NCI-H187 treated with DMSO at 0.1 percent for 48 hours (cell line): Measurements from ENCODE around the gene LRRC71.
A peak's percentile ranks its signal among the peaks of the same experiment; 100 is the strongest.

Experiments
- DNase-seq: peaks from one replicate; lab custom pipeline; 2025; lab: John Stamatoyannopoulos, UW

Gene LRRC71

DNA sequence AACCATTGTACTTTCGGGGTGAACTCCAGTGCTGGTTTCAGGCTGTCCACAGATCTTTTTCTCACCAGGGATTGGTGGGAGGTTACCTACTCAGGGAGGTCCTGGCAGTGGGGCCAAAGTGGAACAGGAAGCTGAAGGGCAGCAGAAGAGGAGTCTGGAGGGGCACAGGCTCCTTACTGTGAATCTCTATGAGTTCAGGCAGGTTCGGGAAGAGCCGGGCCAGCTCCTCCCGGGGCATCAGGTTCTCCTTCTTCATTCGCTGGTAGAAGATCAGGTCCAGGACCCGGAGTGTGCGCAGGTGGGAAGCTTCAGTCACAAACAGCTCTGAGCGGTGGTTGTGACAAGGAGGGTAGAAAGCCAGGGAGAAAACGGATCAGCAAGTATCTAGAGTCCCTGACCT, 26.7 kb downstream of the LRRC71 start:
- no peak for DNase-seq

DNA sequence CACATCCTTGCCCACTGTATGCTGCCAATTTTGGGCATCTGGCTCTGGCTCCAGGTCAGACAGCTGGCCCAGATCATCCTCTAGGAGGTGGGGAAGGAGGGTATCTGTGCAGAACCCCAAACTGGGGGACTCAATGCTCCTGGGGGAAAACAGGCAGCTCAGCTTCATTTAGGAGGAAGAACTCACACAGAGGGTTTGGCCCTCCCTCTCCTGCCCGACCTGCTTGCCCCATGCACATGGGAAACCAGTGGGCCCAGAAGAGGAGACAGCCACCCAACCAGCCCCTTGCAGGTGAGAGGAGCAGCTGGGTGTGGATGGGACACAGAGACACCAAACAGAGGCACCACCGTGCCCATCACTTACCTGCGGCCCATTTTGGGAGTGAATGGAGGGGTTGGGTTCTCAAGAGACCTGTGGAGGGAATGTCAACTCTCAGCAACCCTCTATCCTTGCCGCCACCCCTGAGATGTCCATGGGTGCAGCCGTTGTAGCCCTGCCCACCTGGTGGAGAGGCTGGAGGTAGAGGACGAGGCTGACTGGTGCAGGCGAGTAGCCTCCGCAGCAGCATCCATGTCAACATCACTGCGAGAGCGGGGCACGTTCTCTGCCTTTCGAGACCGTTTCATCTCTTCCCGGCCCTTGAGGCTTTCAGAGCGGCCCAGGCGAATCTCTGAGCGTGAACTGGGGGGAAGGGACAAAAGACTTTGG, 27.5 kb downstream of the LRRC71 start:
- no peak for DNase-seq

GRCh38 chr1:156948708-156949107, 28.3 kb downstream of the LRRC71 start:
- DNase-seq = no peak

- no peak for DNase-seq
Observed at GRCh38 chr1:156949127-156949526, 28.7 kb downstream of the LRRC71 start.

DNA sequence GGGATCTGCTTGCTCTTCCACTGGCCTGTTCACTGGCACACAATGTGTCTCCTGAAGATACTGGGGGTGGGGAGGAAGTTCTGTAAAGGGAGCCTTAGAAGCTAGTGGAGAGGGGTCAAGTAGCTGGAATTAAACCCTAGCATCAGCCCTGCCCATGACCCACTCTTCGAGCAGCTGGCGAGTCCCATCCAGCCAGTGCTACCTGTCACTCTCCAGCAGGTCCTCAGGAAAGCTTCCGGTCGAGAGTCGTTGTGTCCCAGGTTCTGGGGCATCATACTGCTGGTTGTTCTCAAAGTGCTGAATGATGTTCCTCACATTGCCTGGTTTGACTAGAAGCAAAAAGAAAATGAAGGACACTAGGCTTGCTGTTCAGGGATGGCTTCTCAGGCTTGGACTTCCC, 30.9 kb downstream of the LRRC71 start:
- DNase-seq = no peak

GRCh38 chr1:156953571-156953970, 33.1 kb downstream of the LRRC71 start:
- DNase-seq = no peak

GRCh38 chr1:156956333-156956732, 35.9 kb downstream of the LRRC71 start:
- DNase-seq = no peak

- DNase-seq = no peak
Observed at GRCh38 chr1:156957634-156958033, 37.2 kb downstream of the LRRC71 start.

GRCh38 chr1:156958247-156958714, 37.8 kb downstream of the LRRC71 start:
- DNase-seq = no peak

DNA sequence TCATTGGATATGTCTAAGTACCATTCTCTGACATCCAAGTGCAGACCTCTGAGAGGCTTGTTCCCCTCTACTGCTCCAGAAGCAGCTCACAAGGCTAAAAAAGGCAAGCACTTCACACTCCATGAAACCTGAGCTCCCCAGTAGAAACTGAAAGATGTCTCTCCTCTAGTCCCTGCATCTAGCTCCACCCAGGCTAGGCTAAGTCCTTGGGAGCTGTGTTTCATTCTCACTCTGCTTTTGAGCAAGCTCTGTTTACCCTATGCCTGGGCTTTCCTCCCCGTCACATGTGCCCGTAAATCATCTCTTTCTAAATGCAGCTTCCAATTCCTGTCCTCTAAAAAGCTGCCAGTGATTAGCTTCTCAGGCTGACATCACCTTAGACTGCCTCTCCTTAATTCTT, 39.0 kb downstream of the LRRC71 start:
- DNase-seq = peak; percentile 100

- DNase-seq = no peak
Observed at GRCh38 chr1:156959925-156960324, 39.5 kb downstream of the LRRC71 start.

- DNase-seq = no peak
Observed at GRCh38 chr1:156961709-156962108, 41.3 kb downstream of the LRRC71 start.

DNA sequence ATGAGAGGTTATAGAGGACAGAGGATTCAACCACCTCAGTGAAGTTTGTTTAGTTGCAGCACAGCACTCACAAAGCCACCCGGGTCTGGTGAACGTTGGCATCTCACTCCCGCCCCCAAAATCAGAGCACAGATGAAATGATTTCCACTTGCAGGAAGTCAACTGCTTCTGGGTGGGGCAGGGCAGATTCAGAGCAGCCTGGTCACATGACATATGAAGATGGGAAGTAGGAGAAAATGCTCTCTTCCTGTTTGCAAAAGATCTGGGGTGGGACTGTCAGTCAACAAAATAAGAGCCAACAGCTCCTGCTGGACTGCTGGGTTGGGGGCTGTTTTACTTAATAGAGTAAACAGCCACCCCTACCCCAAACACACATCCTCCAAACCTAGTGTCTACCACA, 43.2 kb downstream of the LRRC71 start:
- DNase-seq = no peak

GRCh38 chr1:156964441-156964840, 44.0 kb downstream of the LRRC71 start:
- DNase-seq = no peak

- DNase-seq = no peak
Observed at GRCh38 chr1:156969496-156969895, 49.1 kb downstream of the LRRC71 start.

DNA sequence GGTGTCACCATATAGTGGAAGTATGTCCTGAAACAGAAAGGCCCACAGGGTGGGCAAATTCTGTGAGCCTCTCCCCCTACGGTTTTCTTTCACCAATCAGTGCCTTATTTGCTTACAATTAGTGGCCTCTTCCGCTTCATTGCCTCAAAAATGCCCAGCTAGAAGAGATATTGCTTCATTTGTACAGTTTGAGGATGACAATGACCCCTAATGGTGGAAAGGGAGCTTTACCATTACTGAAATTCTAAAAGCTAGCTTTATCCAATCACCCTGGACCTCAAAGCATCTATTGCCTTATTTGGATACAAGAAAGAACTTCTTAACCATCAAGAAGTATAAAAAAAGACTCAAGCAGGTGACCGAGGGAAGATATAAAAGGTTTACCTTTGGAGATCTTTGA, 49.6 kb downstream of the LRRC71 start:
- DNase-seq = no peak

DNA sequence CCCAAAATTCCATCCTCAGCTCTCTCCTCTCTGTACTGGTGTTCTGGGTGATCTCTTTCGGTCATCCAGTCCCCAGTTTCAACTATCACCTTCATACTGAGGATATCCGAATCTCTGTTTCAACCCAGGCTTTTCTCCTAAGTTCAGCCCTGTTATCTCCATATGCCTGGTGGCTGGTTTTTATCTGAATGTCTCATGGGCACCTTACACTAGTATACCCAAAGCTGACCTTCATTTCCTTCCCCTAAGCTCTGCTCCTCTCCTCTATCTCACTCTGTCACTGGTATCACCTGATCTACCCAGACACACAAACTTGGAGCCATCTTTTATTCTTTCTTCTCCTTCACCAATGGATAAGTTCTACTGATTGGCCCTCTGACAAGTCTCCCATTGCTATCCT, 53.0 kb downstream of the LRRC71 start:
- DNase-seq = no peak

DNA sequence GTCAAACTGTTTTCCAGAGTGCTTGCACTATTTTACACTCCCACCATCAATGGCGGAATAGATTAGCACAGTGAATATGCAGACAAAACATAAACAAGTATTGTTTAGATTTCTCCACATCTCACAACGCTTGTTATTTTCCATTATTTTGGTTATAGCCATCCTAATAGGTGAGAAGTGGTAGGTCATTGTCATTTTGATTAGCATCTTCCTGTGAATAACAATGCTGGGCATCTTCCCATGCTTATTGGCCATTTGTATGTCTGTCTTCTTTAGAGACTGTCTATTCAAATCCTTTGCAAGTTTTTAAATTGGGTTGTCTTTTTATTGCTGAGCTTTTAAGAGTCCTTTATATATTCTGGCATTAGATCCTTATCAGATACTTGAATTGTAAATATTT, 54.7 kb downstream of the LRRC71 start:
- DNase-seq = no peak

GRCh38 chr1:156980551-156980950, 60.1 kb downstream of the LRRC71 start:
- no peak for DNase-seq
